HCT116 (cell line): Measurements from ENCODE around the gene CR1L. TPM values are rescaled to one million over a fixed set of nuclear protein-coding genes. Genes with fewer than 3 reads are reported as not detected.

ENCODE experiments used
- ATAC-seq: fragments of 200-7000 bp; cut with Tn5 transposase; 2 replicates; pipeline ENCODE4 v1.9.1; 2020; ENCODE audit warnings: mild to moderate bottlenecking, moderate library complexity
- BruUV-seq: library from RNA; stranded (reverse); fragments of 400-500 nt; replicated peaks from 2 replicates; lab custom pipeline; 2021; lab: Mats Ljungman, UMichigan
- CTCF ChIA-PET: fragments of 300-600 bp; sonication (Branson Sonifier 250); formaldehyde crosslinking; loops from one replicate; lab custom pipeline; 2021; ENCODE audit warnings: antibody characterized with exemption; lab: Charles Lee
- POLR2A ChIA-PET: fragments of 300-600, 350-600 bp; sonication (Branson Sonifier 250); formaldehyde crosslinking; loops from one replicate; lab custom pipeline; 2021; ENCODE audit warnings: antibody characterized with exemption; lab: Charles Lee
- RAD21 ChIA-PET, 2 experiments: fragments of 300-600 bp; sonication (Branson Sonifier 250); formaldehyde crosslinking; loops; one replicate each; lab custom pipeline; 2023; ENCODE audit warnings: low total read pairs in 2 of 2; ENCODE audit not compliant: uncharacterized antibody in 2 of 2, unreplicated experiment in 2 of 2, low non-redundant PET in 1 of 2; lab: Charles Lee
- DNase-seq: peaks from one replicate; pipeline ENCODE4 v3.0.0-alpha.2; 2010; ENCODE audit warnings: low read depth, low spot score
- H2AFZ ChIP-seq: fragments of 200-600 bp; shearing (Covaris generic), sonication (generic); 2 replicates; pipeline ENCODE4 v1.6.1; 2017; ENCODE audit warnings: low read depth, mixed run types, mixed read lengths, antibody characterized with exemption, low read length; ENCODE audit not compliant: poor library complexity, severe bottlenecking
- H3K27ac ChIP-seq: 2 replicates; pipeline ENCODE4 v1.5.1; 2012; ENCODE audit warnings: low read depth, low read length
- H3K27me3 ChIP-seq: fragments of 200-600 bp; sonication (generic); 2 replicates; pipeline ENCODE4 v1.6.1; 2016; ENCODE audit warnings: mixed run types, low read length, mixed read lengths; ENCODE audit not compliant: insufficient read depth
- H3K36me3 ChIP-seq, 2 experiments: fragments of 200-500 bp in 1 of 2; fragments of 200-600 bp in 1 of 2; sonication (Bioruptor generic) in 1 of 2; sonication (generic) in 1 of 2; 2 replicates each; pipeline versions ENCODE4 v1.5.1 to v1.6.1; 2014 to 2016; ENCODE audit warnings: low read length in 2 of 2, inconsistent platforms in 1 of 2, mixed read lengths in 1 of 2, mixed run types in 1 of 2; ENCODE audit not compliant: insufficient read depth in 2 of 2, control insufficient read depth in 1 of 2
- H3K4me1 ChIP-seq, 2 experiments: fragments of 200-600 bp in 1 of 2; sonication (generic) in 1 of 2; 2 replicates each; pipeline versions ENCODE4 v1.5.1 to v1.6.1; 2012 to 2017; ENCODE audit warnings: low read length in 2 of 2, inconsistent platforms in 1 of 2, mild to moderate bottlenecking in 1 of 2, mixed read lengths in 1 of 2, mixed run types in 1 of 2, moderate library complexity in 1 of 2; ENCODE audit not compliant: insufficient read depth in 2 of 2, control insufficient read depth in 1 of 2
- H3K4me2 ChIP-seq: fragments of 200-600 bp; sonication (generic); 2 replicates; pipeline ENCODE4 v1.6.1; 2017; ENCODE audit warnings: mixed run types, low read length, mixed read lengths
- H3K4me3 ChIP-seq, 2 experiments: fragments of 200-600 bp in 1 of 2; sonication (generic) in 1 of 2; replicated peaks in 1 of 2; 2 replicates each; pipeline ENCODE4 v1.5.1; 2011 to 2016; ENCODE audit warnings: low read length in 2 of 2, control low read depth in 1 of 2, low read depth in 1 of 2, mild to moderate bottlenecking in 1 of 2, mixed read lengths in 1 of 2, mixed run types in 1 of 2
- H3K79me2 ChIP-seq: fragments of 200-600 bp; sonication (generic); 2 replicates; pipeline ENCODE4 v1.6.1; 2017; ENCODE audit warnings: mild to moderate bottlenecking, mixed run types, low read length, moderate library complexity, mixed read lengths; ENCODE audit not compliant: insufficient read depth
- H3K9ac ChIP-seq: fragments of 200-600 bp; sonication (generic); 2 replicates; pipeline ENCODE4 v1.6.1; 2016; ENCODE audit warnings: low read length, mixed read lengths
- H3K9me2 ChIP-seq: fragments of 200-600 bp; sonication (generic), shearing (Covaris generic); 2 replicates; pipeline ENCODE4 v1.6.1; 2017; ENCODE audit warnings: mixed run types, mild to moderate bottlenecking, moderate library complexity; ENCODE audit not compliant: insufficient read depth
- H3K9me3 ChIP-seq, 2 experiments: fragments of 200-500 bp in 1 of 2; fragments of 200-600 bp in 1 of 2; sonication (Bioruptor generic) in 1 of 2; sonication (generic) in 1 of 2; 2 replicates each; pipeline ENCODE4 v1.6.1; 2014 to 2017; ENCODE audit warnings: low read length in 2 of 2, mixed read lengths in 2 of 2, inconsistent platforms in 1 of 2, low read depth in 1 of 2, mild to moderate bottlenecking in 1 of 2, mixed run types in 1 of 2, moderate library complexity in 1 of 2; ENCODE audit not compliant: control insufficient read depth in 1 of 2, insufficient read depth in 1 of 2
- H4K20me1 ChIP-seq: fragments of 200-600 bp; sonication (generic), shearing (Covaris generic); 2 replicates; pipeline ENCODE4 v1.6.1; 2017; ENCODE audit warnings: mixed run types, mild to moderate bottlenecking, moderate library complexity; ENCODE audit not compliant: insufficient read depth
- CBX3 ChIP-seq: IDR thresholded peaks from 2 replicates; pipeline ENCODE4 v1.6.1; 2012; ENCODE audit warnings: low read depth
- ELF1 ChIP-seq: IDR thresholded peaks from 2 replicates; pipeline ENCODE4 v1.6.1; 2012; ENCODE audit warnings: low read depth, borderline replicate concordance
- EZH2 ChIP-seq: fragments of 200-600 bp; sonication (generic); IDR thresholded peaks from 2 replicates; pipeline ENCODE4 v1.6.1; 2017; ENCODE audit warnings: antibody characterized with exemption, mixed run types
- POLR2AphosphoS5 ChIP-seq: IDR thresholded peaks from 2 replicates; pipeline ENCODE4 v1.6.1; 2011; ENCODE audit warnings: mild to moderate bottlenecking, low read depth, low read length, moderate library complexity
- YY1 ChIP-seq: IDR thresholded peaks from 2 replicates; pipeline ENCODE4 v1.6.1; 2011; ENCODE audit warnings: low read length, low read depth, moderate library complexity, mild to moderate bottlenecking; ENCODE audit not compliant: insufficient replicate concordance; ENCODE audit errors: extremely low read depth
- intact Hi-C: fragments of 100-400 bp; cut with micrococcal nuclease; formaldehyde crosslinking; loops from 2 replicates; pipeline ENCODE4 v1.10.0; 2022
- total RNA-seq: library from RNA; stranded (reverse); gene quantifications from one replicate; pipeline ENCODE4 v1.2.1, GENCODE V29; 2021; ENCODE audit not compliant: unreplicated experiment
- TF ChIP-seq, protein P1 (sequence below): IDR thresholded peaks from 2 replicates; pipeline ENCODE4 v1.6.1; 2012; ENCODE audit warnings: low read depth
- TF ChIP-seq, protein P2 (sequence below): IDR thresholded peaks from 2 replicates; pipeline ENCODE4 v1.6.1; 2012
- TF ChIP-seq, protein P3 (sequence below), 3 experiments: fragments of 200-600 bp in 1 of 3; sonication (generic) in 1 of 3; IDR thresholded peaks in 2 of 3; conservative IDR thresholded peaks in 1 of 3; 2 replicates each; pipeline ENCODE4 v1.5.1; 2012 to 2017; ENCODE audit warnings: low read depth in 2 of 3, low read length in 2 of 3, antibody characterized with exemption in 1 of 3, borderline replicate concordance in 1 of 3, control low read depth in 1 of 3, mild to moderate bottlenecking in 1 of 3, mixed read lengths in 1 of 3, mixed run types in 1 of 3, moderate library complexity in 1 of 3; ENCODE audit not compliant: insufficient read depth in 1 of 3
- TF ChIP-seq, protein P4 (sequence below): IDR thresholded peaks from 2 replicates; pipeline ENCODE4 v1.6.1; 2011; ENCODE audit warnings: mild to moderate bottlenecking, low read length, moderate library complexity; ENCODE audit not compliant: insufficient replicate concordance; ENCODE audit errors: extremely low read depth

CR1L gene
- total RNA-seq, 1 experiment from 2014 or later, result 0.15 TPM

- Histone ChIP-seq H4K20me1 (no peaks in the 10 kb centered on the region), H3K36me3 (peaks cover 36 to 37% of the 10 kb centered on the region in 2 experiments), H3K9me2 (no peaks in the 10 kb centered on the region), H3K9ac (no peak overlapping the region), H3K27ac (no peak overlapping the region), H2AFZ (no peak overlapping the region), H3K4me2 (no peak overlapping the region), H3K79me2 (peaks cover 15% of the 10 kb centered on the region), H3K4me1 (no peaks in the 10 kb centered on the region), H3K9me3 (no peaks in the 10 kb centered on the region), H3K4me3 (no peak overlapping the region), H3K27me3 (no peaks in the 10 kb centered on the region)
- POLR2A ChIA-PET, result no interaction called here
- no TSS peak for BruUV-seq
- CTCF ChIA-PET, result no interaction called here
- DNase-seq (no peak), ATAC-seq (no peak)
- RAD21 ChIA-PET, result no interaction called here
- TF ChIP-seq, protein P1, sequence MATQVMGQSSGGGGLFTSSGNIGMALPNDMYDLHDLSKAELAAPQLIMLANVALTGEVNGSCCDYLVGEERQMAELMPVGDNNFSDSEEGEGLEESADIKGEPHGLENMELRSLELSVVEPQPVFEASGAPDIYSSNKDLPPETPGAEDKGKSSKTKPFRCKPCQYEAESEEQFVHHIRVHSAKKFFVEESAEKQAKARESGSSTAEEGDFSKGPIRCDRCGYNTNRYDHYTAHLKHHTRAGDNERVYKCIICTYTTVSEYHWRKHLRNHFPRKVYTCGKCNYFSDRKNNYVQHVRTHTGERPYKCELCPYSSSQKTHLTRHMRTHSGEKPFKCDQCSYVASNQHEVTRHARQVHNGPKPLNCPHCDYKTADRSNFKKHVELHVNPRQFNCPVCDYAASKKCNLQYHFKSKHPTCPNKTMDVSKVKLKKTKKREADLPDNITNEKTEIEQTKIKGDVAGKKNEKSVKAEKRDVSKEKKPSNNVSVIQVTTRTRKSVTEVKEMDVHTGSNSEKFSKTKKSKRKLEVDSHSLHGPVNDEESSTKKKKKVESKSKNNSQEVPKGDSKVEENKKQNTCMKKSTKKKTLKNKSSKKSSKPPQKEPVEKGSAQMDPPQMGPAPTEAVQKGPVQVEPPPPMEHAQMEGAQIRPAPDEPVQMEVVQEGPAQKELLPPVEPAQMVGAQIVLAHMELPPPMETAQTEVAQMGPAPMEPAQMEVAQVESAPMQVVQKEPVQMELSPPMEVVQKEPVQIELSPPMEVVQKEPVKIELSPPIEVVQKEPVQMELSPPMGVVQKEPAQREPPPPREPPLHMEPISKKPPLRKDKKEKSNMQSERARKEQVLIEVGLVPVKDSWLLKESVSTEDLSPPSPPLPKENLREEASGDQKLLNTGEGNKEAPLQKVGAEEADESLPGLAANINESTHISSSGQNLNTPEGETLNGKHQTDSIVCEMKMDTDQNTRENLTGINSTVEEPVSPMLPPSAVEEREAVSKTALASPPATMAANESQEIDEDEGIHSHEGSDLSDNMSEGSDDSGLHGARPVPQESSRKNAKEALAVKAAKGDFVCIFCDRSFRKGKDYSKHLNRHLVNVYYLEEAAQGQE, result no peak
- TF ChIP-seq, protein P2, sequence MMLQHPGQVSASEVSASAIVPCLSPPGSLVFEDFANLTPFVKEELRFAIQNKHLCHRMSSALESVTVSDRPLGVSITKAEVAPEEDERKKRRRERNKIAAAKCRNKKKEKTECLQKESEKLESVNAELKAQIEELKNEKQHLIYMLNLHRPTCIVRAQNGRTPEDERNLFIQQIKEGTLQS, result no peak
- TF ChIP-seq CBX3 (no peak), ELF1 (no peak), EZH2 (no peak), YY1 (no peak), POLR2AphosphoS5 (no peak)
- TF ChIP-seq, protein P3, sequence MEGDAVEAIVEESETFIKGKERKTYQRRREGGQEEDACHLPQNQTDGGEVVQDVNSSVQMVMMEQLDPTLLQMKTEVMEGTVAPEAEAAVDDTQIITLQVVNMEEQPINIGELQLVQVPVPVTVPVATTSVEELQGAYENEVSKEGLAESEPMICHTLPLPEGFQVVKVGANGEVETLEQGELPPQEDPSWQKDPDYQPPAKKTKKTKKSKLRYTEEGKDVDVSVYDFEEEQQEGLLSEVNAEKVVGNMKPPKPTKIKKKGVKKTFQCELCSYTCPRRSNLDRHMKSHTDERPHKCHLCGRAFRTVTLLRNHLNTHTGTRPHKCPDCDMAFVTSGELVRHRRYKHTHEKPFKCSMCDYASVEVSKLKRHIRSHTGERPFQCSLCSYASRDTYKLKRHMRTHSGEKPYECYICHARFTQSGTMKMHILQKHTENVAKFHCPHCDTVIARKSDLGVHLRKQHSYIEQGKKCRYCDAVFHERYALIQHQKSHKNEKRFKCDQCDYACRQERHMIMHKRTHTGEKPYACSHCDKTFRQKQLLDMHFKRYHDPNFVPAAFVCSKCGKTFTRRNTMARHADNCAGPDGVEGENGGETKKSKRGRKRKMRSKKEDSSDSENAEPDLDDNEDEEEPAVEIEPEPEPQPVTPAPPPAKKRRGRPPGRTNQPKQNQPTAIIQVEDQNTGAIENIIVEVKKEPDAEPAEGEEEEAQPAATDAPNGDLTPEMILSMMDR (IDR thresholded peaks at IDR 0.05 in 2 of 3, conservative IDR thresholded peaks at IDR 0.05 in 1 of 3; ENCODE audit: borderline replicate concordance in 1 of 3, insufficient read depth in 1 of 3, low read depth in 2 of 3, low read length in 2 of 3), result no peak
- TF ChIP-seq, protein P4, sequence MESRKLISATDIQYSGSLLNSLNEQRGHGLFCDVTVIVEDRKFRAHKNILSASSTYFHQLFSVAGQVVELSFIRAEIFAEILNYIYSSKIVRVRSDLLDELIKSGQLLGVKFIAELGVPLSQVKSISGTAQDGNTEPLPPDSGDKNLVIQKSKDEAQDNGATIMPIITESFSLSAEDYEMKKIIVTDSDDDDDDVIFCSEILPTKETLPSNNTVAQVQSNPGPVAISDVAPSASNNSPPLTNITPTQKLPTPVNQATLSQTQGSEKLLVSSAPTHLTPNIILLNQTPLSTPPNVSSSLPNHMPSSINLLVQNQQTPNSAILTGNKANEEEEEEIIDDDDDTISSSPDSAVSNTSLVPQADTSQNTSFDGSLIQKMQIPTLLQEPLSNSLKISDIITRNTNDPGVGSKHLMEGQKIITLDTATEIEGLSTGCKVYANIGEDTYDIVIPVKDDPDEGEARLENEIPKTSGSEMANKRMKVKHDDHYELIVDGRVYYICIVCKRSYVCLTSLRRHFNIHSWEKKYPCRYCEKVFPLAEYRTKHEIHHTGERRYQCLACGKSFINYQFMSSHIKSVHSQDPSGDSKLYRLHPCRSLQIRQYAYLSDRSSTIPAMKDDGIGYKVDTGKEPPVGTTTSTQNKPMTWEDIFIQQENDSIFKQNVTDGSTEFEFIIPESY, result no peak
- intact Hi-C loops, result no loop called here
These were observed 119.0 kb downstream of the CR1L start for GRCh38 chr1:207763972-207764371.
